Glomerular visceral epithelial cell (primary cell): ENCODE data around the gene LETM1.
A peak's percentile ranks its signal among the peaks of the same experiment; 100 is the strongest.
"Not testable (repeated sequence)": the region's sequence is repeated elsewhere in the genome, so short reads cannot be mapped to it uniquely, and the experiment has no call there.

Source experiments
- DNase-seq: peaks from one replicate; pipeline ENCODE4 v3.0.0-alpha.2; 2016; ENCODE audit errors: extremely low spot score

Gene LETM1

GRCh38 chr4:1851575-1852410 lies 4.2 kb downstream of the LETM1 start:
- peak; percentile 55 for DNase-seq

DNA sequence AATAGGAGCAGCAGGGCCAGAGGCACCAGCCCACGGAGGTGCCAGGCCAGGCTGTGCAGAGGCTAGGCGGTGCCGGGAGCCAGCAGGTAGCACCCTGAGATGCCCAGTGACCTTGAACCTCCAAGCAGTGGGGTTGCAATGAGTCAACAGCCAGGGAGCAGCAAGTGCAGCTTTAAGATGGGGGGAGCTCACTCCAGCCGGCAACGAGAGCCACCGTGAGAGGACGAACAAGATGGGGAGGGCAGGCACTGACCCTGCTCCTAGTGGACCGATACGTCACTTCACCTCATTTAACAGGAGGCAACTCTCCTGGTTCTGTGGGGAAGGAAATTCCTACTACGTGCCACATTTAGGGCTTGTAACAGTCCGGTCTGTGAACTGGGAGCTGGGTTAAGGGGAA lies 4.8 kb downstream of the LETM1 start:
- DNase-seq = no peak

GRCh38 chr4:1850276-1850675 lies 5.7 kb downstream of the LETM1 start:
- DNase-seq = no peak

GRCh38 chr4:1846580-1846979 lies 9.4 kb downstream of the LETM1 start:
- DNase-seq = no peak

- not testable (repeated sequence) for DNase-seq
These were observed 11.3 kb downstream of the LETM1 start for GRCh38 chr4:1844618-1845017.

DNA sequence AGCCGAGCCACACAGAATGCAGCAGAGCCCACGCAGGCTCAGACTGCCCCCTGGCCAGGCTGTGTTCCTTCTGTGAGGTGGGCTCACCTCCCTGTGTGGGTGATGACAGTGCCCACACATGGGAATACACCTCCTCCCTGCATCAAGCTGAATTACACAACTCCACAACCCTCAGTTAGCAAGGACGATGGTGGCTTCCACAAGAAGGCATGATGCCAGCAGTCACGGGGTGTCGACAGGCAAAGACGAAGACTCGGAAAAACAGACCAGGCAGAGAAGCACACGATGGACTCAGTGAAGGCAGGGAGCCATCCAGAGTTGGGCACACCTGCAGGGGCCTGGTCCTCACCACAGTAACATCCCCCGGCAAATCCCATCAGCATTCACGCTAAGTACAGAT lies 12.1 kb downstream of the LETM1 start:
- DNase-seq = no peak

DNA sequence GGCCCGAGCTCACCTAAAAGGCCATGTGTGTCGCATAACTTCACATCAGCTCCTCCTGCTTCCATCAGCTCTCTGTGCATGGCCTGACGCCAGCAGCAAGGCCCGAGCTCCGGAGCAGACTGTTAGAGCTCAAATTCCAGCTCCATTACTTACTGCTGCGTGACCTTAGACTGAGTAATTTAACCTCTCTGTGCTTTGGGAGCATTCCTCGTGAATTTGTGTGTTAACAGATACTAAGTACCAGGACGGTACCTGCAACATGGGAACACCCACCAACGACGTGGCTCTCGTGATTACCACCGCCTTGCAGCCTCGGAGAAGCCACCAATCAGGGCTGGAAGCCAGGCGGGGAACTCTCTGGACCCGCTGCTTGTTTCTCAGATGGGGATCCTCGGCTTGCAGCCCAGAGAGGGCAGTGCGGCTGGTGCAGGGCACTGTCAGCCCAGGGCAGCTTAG lies 12.9 kb downstream of the LETM1 start:
- DNase-seq = peak; percentile 72

GRCh38 chr4:1842339-1842895 lies 13.5 kb downstream of the LETM1 start:
- no peak for DNase-seq

DNA sequence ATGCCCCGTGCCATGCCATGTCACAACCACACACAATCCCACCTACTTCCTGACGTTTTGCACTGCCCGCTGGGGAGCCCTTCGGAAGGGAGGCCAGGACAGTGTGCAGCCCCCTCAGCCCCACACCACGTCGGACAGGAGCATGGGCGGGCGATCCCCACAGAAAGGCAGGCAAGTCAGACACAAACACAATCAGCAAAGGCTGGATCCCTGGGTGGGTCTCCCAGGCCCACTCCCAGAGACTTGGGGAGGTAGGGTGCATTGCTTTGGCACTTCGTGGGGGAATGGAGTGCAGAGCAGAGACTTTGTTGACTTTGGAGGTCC lies 14.1 kb downstream of the LETM1 start:
- no peak for DNase-seq

DNA sequence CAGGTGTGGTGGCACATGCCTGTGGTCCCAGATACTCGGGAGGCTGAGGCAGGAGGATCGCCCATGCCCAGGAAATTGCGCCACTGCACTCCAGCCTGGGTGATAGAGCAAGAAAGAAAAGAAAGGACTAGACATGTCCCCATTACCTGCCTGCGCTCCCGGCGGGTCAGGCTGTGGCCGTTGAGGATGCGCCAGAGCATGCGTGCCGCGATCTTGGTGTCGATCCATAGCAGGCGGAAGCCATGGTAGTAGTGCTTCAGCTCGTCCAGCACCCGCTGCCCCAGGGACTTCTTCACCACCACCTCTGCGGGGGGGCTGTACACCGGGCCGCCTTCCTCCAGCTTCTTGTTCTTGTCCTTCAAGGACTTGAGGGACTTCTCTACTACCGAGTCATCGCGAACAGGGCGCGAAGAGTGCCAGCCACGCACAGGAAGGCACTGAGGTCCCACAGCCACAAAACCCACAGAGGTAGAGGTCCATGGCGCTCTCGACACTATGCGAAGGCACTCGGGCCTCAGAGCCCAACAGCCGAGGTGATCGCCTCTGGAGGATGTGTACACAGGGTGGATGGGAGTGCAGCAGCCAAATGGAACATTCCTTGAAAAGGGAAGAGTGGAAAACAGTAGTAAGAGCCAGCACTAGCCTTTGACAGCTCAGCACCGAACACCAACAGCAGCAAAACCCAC lies 14.6 kb downstream of the LETM1 start:
- DNase-seq = no peak

DNA sequence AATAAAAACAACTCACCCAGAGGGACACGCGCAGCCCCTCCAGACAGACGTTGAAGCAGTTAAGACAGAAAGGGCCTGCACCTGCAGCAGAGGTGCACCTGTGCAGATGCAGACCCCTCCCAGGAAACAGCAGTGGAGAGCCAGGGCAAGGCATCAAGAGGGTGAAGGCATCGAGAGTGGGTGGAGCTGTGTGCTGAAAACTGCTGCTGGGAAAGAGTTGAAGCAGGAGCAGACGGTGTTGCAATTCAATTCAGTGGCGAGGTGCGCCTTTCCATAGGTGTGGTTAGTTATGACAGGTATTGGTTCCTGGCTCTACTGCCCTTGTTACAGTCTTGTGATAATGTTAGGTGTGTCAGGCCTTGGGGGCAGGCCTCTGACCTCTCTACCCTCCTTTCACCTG lies 16.7 kb downstream of the LETM1 start:
- DNase-seq = no peak

DNA sequence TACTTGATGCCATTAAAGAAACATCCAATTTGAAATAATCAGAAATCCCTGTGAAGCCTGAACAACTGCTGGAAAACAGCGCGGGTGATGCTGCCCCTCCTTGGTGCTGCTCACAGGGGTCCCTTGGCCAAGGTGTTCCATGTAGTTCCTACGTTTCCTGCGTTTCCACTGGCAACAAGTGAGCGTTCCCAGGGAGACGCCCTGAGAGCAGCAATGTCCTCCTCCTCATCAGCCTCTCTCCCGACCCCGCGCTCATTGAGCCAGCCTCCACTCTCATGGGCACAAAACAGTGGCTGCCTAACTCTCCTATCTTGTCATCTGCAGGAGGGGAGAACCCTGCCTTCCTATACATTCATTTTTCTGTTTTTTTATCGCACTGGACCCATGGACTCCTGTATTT lies 18.9 kb downstream of the LETM1 start:
- no peak for DNase-seq

GRCh38 chr4:1836650-1837049 lies 19.3 kb downstream of the LETM1 start:
- DNase-seq = no peak

- not testable (repeated sequence) for DNase-seq
These were observed 20.1 kb downstream of the LETM1 start for GRCh38 chr4:1835836-1836235.

GRCh38 chr4:1834047-1834775 lies 21.7 kb downstream of the LETM1 start:
- DNase-seq = peak; percentile 82

DNA sequence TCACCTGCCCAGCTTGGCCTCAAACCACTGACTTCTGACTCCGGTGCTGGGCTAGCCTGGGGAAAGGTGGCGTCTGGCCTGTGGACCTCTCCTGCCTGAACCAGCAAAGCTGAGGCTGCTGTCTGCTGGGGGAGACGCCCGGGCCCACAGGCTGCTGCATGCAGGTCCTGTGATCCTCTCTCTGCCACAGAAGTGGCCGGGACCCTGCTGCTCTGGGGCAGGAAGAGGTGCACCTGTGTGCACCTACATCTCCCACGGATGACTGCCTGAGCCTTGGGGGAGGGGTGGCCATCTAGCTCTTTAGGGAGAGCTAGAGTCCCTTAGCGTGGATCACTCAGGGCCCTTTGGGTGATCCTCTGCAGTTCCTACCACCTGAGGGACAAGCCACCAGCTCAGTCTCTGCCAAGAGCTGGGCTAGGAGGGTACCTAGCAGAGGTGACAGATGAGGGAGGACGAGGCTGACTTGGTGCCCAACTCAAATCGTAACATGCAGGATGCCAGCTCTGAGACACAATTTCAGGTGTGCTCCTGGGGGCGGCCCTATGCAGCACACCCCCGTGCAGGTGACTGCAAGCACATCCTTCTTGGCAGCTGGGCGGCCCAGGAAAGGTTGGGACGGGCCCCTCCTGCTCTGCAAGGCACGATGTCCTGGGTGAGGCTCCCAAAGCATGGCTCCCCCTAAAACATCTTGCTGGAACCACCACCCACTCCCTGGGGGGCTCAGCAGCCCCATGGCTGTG lies 22.5 kb downstream of the LETM1 start:
- DNase-seq = no peak

- no peak for DNase-seq
These were observed 23.3 kb downstream of the LETM1 start for GRCh38 chr4:1832690-1833089.

DNA sequence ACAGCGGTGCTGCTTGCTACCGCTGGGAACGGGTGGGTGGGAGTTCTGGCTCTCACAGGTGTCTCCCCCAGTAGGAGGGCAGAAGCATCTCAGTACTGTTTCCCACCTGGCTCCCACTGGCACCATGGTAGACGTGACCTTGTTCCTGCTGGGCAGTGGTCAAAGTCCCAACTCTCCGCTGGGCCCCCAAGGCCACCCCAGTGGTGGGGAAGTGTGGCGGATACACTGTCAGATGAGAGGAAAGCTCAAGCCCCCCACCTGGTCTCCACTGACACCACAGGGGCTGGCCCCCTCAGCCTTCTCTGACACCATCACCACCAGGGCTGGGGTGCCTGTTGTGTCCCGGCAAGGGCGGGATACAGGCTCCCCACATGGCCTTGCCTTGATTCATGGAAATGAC lies 24.6 kb downstream of the LETM1 start:
- DNase-seq = no peak

DNA sequence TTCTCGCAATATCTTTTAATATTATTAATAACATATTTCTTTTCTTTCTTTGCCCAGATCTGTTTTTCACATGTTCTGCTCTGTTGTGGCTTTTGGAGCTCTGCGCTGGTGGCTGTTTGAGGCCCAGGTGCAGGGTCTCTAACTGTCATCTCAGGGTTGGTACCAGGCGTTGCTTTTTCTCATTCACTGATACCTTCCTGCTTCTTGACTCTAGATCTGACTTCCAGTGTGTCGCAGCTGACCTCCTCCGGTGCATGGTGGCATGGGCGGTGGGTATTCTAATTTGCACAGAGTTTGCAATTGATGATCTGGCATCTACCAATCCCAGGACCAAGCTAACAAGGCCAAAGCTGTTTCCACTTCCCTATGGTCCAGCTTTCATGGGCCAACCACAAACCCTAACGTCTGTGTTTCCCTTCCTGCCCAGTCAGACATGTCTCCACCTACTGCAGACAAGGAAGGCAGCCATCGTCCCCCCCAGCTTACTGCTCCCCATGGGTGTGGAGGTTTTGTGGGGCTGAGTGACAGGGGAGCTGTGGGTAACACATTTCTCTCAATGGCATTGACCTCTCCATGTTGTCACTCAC lies 25.2 kb downstream of the LETM1 start:
- DNase-seq = no peak

- DNase-seq = no peak
These were observed 25.7 kb downstream of the LETM1 start for GRCh38 chr4:1830234-1830633.
